CD4-positive, alpha-beta T cell treated with Interleukin-15 for 1 hour (primary cell): ENCODE data around the gene INPP5A.
"Not testable (repeated sequence)": the region's sequence is repeated elsewhere in the genome, so short reads cannot be mapped to it uniquely, and the experiment has no call there.

Source experiments
- DNase-seq: peaks from one replicate; pipeline ENCODE4 v3.0.0-alpha.2; 2020

INPP5A gene

DNA sequence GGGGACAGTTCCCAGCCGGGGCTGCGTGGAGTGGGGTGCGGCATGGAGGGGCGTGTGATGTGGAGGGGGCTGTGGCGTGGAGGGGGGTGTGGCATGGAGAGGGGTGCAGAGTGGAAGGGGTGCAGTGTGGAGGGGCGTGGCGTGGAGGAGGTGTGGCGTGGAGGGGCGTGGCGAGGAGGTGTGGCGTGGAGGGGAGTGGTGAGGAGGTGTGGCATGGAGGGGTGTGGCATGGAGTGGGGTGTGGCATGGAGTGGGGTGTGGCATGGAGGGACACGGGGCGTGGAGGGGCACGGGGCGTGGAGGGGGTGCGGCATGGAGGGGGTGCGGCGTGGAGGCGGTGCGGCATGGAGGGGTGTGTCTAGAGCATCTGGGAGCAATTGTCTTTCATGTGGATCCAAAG, 214.8 kb downstream of the INPP5A start:
- DNase-seq, result no peak

GRCh38 chr10:132752961-132753360, 215.4 kb downstream of the INPP5A start:
- DNase-seq, result no peak

DNA sequence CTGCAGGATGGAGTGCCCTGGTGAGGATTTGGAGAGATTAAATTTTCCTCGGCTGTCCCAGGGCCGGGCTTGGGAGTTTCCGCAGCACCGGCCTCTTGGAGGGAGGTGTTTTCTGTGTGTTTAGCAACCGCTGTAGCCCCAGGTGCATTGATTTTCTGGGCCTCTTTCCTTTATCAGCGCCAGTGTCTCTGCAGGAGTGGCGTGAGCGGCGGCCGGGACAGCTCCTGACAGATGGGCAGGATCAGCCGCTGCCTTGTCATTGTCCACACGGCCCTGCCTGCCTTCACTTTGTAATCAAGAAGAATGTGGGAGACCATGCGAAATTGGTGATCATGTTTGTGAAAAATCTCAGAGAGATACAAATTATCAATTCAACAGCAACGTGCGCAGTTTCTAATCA, 216.0 kb downstream of the INPP5A start:
- DNase-seq, result no peak

DNA sequence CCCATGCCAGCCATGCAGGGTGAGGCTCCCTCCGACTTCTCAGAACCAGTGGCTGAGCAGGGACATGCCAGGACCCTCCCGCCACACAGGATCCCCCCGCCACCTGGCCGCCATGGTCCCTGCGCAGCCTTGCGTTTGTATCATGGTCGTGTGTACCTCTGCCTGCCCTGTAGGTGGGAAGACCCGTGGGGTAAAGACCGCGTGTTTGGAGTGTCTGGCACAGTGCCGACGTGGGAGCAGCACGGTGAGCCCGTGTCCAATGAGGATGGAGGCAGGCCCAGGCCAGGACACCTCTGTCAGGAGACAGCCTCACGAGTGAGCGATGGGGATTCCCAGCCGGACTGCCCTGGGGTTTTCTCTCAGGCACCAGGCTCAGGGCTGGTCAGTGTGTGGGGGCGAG, 216.5 kb downstream of the INPP5A start:
- no peak for DNase-seq

DNA sequence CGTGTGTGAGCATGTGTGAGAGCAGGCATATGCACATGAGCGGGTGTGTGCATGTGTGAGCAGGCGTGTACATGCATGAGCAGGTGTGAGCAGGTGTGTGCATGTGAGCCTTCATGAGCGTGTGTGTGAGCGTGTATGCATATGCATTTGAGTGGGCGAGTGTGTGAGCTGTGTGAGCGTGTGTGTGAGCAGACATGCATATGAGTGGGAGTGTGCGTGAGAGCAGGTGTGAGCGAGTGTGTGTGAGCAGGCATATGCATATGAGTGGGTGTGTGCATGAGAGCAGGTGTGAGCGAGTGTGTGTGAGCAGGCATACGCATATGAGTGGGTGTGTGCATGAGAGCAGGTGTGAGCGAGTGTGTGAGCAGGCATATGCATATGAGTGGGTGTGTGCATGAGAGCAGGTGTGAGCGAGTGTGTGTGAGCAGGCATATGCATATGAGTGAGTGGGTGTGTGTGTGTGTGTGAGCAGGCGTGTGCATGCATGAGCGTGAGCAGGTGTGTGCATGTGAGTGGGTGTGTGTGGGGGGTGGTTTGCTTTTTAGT, 217.7 kb downstream of the INPP5A start:
- DNase-seq, result no peak

GRCh38 chr10:132756591-132756990, 219.0 kb downstream of the INPP5A start:
- no peak for DNase-seq

GRCh38 chr10:132757171-132757570, 219.6 kb downstream of the INPP5A start:
- DNase-seq, result no peak

DNA sequence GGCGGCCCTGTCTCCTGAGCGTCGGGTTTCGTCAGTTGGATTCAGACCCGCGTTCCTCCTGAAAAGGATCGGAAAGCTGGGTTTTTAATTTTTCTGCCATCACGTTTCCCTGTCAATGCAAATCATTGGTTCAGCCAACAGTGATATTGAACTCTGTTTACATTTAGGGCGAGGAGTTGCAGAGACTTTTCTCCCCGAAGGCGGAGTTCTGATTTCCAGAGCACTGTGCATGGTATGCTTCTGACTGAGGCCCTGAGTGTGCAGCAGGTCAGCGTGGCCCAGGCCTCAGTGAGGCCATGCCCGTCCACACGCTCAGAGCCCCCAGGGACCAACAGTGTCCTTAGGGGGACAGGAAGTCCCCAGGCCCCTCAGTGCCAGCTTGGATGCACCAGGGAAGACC, 221.3 kb downstream of the INPP5A start:
- no peak for DNase-seq

DNA sequence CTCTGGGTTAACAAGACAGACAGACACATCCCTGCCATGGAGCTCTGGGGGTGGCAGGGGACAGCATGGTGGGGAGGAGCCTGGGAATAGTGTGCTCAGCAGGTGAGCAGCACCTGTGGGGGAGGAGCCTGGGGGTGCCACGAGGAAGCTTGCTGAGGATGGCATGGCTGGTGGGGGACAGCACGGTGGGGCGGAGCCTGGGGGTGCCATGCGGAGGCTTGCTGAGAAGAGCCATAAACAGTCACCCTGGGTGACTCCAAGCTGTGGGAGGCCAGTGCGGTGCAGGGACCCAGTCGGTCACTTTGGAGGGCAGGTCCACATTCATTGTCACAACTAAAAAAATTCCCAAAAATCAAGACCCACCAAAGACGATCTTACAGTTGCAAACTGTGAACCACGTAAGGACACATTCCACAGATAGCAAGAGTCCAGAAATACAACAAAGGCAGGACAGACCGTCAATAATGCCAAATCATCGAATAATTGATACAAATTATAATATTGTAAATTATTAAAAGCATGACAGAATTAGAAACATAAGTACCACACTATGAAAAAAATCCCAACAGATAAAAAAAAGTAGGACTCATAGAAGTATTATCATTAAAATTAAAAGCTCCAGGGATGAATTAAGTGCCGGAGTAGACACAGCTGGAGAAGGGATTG, 223.9 kb downstream of the INPP5A start:
- no peak for DNase-seq

DNA sequence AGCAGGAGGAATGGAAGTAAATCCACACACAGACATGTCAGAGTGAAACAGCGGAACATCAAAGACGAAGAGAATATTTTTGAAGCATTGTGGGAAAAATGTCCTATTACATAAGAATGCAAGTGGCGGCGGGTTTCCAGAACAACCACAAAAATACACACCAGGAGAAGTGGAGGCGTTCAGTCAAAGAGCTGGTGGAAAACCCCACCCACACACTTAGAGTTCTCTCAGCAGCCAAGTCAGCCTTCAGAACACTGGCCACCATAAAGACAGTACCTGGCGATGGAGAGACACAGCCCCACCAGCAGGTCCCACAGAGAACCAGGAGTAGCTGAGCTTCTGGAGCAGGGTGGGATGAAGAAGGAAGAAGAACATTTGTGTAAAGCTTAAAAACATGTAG, 224.7 kb downstream of the INPP5A start:
- no peak for DNase-seq

- no peak for DNase-seq
Observed at GRCh38 chr10:132763545-132763944, 226.0 kb downstream of the INPP5A start.

- DNase-seq, result no peak
Observed at GRCh38 chr10:132764108-132764507, 226.5 kb downstream of the INPP5A start.

DNA sequence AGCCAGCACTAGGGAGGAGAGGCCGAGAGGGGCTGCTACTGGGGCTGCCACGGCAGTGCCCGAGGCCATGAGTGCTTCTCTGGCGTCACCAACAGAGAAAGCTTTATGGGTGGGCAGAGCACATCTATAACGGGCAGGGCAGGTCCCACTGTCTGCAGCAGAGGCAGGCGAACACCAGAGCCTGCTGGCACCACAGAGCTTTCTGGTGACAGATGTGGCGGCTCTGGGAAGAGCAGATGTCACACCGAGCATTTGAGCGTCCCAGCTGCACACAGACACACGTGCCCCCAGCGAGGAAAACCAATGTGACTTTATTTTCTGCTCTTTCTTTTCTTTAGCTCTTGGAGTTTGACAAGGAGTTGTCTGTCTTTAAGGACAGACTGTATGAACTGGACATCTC, 227.8 kb downstream of the INPP5A start:
- no peak for DNase-seq

DNA sequence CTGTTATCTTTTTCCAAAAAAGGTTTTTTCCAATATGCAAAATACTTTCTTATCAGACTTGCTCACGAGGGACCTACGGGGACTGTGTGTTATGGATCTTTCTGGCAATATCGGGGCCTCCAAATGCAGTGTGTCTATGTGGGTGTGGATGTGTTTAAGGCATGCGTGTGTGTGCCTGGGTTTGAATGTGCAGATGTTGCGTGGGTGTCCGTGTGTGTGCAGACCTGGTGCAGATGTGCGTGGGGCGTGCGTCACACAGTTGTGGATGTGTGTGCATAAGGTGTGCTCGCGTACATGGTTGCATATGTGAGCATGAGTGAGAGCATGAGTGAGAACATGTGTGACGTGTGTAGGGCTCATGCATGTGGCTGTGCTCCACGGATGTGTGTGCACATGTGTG, 228.7 kb downstream of the INPP5A start:
- no peak for DNase-seq

DNA sequence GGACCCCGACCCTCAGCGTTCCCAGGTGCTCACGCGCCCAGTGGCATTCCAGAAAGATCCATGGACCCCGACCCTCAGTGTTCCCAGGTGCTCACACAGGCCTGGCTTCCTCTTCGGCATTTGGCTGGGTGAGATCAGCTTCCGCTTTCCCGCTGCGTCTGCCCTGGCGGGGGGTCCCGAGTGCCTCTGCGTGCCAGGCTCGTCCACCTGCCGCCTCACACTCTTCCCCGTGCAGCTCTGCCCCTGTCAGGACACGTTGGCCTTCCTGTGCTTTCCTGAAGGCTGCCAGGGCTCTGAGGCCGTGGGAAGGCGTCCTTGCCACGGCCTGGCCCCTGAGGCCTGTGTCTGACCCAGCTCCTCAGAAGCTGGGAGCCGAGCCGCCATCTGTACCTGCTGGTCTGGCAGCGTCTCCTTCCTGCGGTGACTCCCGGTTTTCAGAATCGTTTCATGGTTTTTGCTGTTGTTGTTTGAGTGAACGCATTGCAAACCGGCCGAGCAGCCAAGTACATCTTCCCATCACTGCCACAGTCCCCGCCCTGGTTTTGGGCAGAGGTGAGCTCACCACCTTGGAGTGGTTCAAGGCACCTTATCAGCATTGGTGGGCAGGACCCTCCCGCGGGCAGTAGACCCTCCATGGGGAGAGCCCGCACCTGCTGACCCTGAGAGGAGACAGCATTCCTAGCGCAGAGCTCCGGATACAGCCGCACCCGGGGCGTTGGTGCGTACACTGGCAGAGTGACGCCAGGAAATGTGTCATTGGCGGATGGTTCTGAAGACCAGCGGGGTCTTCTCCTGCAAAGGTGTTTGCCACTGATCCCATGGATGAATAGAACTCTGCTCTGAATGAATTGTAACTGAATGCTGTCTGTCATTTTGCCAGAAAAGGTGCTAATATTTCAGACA, 231.0 kb downstream of the INPP5A start:
- DNase-seq, result no peak

DNA sequence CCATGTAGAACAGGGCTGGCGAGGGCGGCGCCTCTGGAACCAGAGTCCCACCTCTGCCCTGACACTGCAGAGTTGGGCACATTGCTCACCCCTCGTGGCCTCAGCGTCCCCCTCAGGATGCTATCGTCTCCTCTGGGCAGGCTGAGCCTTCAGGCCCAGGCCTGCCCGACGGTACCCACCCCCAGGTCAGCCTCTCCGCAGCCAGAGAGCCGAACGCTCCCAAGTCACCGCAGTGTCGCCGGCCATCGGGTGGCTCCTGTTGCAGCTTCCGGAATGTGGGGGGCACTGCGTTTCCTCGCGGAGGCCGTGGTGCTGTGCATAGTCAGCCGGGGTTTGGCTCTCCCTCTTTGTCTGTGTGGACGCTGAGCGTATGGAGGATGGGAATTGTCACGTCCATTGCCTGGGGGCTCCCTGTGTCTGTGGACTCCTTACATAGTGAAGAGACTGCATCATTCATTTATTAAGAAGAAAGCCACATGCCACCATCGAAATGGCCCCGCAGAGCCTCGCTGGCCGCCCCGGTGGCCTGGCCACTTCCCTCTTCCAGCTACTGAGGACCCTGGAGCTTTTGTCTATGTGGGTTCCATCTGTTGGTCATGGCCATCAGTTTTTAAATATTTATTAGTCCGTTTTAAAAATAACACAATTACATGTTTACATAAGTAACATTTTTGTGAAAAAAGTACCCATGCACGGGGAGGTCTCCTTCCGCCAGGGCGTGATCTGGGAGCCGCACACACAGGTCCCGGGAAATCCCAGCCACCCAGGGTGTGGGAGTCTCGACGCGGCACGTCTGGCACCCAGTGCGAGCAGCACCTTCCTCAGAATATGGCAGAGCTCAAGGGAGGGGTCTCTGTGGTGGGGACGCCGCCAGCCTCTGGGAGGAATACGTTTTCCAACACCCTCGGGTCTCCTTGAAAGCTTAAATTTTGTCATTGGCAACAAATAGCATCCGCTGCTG, 232.8 kb downstream of the INPP5A start:
- no peak for DNase-seq

DNA sequence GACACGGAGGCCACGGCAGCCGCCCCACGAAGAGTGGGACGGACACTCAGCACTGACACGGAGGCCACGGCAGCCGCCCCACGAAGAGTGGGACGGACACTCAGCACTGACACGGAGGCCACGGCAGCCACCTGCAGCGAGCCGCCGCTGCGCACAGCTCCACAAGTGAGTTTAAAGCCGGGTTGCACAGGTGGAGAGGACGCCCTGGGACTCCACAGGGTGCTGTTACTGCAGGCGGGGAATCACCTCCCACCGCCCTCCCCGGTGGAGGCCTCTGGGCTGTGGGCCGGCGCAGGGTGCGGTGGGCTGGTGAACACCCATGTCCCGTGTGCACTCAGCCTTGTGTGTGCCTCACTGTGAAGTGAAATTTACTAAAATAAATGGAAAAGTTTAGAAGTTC, 235.2 kb downstream of the INPP5A start:
- DNase-seq, result not testable (repeated sequence)

DNA sequence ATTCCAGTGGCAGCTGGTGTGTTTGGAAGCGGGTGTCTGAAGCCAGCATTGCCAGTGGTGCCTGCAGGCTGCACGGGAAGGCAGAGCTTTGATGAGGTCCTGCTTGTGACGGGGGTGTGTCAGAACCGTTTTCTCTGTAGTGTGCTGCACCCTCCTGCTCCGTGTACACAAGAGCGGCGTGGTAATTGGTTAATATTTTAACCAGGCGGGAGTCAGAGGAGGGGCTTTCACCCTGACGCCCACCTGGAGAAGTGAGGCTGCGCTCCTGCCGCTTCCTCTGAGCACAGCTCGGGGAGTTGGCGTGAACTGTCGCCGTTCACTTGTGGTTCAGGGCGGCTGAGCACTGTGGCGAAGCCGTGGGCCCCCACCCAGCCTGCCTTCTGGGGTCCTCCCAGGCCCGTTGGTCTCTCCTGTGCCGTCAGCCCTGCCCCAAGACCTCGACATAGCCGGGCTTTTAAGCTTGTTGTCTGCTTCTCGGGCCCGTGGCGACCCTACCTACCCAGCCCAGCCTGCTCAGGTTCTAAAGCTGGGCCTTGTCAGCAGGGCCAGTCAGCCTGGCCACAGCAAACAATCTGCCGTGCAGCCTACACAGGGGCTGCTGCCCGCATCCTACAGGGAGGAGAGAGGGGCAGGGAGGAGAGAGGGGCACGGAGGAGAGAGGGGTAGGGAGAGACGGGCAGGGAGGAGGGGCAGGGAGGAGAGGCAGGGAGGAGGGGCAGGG, 236.8 kb downstream of the INPP5A start:
- no peak for DNase-seq

GRCh38 chr10:132774902-132775863, 237.6 kb downstream of the INPP5A start:
- DNase-seq, result no peak

DNA sequence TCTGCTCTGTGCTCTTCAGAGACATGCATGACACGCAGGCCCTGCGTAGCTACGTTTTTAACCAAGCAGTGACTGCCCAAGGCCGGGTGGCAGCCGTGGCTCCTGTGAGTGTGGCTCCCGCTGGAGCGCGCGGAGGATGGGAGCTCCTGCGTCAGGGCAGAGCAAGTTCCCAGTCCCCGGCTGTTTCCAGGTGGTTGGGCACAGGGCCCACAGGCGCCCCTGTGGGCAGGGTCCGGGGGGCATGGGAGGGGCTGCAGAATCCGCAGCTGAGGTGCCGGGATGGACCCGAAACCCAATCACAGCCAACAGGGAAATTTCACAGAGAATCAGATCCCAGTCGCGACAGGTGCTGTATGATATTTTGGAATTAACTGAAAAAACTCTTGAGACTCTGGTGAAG, 238.6 kb downstream of the INPP5A start:
- DNase-seq, result no peak

DNA sequence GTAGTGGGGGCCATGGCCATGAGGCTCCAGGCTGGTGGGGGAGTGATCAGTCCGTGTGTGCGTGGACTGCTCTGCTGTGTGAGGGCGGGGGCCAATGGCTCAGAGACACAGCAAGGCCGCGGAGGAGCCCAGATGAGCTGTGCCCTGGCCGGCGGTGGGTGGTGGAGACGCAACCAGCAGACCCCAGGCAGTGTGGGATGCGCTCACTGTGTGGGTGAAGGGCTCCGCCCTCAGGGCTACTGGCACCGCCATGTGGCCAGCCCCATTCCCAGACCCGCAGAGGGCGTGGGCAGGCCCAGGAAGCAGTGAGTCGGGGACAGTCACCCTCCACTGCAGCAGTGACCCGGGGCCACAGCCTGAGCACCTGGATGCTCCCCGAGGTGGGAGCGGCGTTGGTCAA, 239.2 kb downstream of the INPP5A start:
- DNase-seq, result no peak
